ENCODE results near the gene PPEF2.
"Not testable (repeated sequence)": the region's sequence is repeated elsewhere in the genome, so short reads cannot be mapped to it uniquely, and the experiment has no call there.

The PPEF2 gene

GRCh38 chr4:75916091-75916661 lies 13.9 kb upstream of the PPEF2 start:
- TF ChIP-seq ZNF274 (IDR thresholded peaks at IDR 0.05; ENCODE audit: low read depth, low read length) = no peak
- no peak overlapping the region for H3K4me3 ChIP-seq (ENCODE audit: low read length)

GRCh38 chr4:75912968-75913367 lies 10.7 kb upstream of the PPEF2 start:
- TF ChIP-seq ZNF274 (IDR thresholded peaks at IDR 0.05; ENCODE audit: low read depth, low read length) = no peak
- no peak overlapping the region for H3K4me3 ChIP-seq (ENCODE audit: low read length)

GRCh38 chr4:75910831-75911230 lies 8.6 kb upstream of the PPEF2 start:
- H3K4me3 ChIP-seq (ENCODE audit: low read length) = not testable (repeated sequence)

- no peak for TF ChIP-seq ZNF274 (IDR thresholded peaks at IDR 0.05; ENCODE audit: low read depth, low read length)
- no peak overlapping the region for H3K4me3 ChIP-seq (ENCODE audit: low read length)
These were observed 7.2 kb upstream of the PPEF2 start for GRCh38 chr4:75909405-75909804.

- no peak overlapping the region for H3K4me3 ChIP-seq (ENCODE audit: low read length)
These were observed 6.3 kb upstream of the PPEF2 start for GRCh38 chr4:75908555-75908954.

GRCh38 chr4:75907966-75908365 lies 5.7 kb upstream of the PPEF2 start:
- H3K4me3 ChIP-seq (ENCODE audit: low read length) = no peak overlapping the region
- no peak for TF ChIP-seq ZNF274 (IDR thresholded peaks at IDR 0.05; ENCODE audit: low read depth, low read length)

More at GRCh38 chr4:75908555-75908954, 6.3 kb upstream of the PPEF2 start:
- no peak for TF ChIP-seq ZNF274 (IDR thresholded peaks at IDR 0.05; ENCODE audit: low read depth, low read length)

GRCh38 chr4:75904076-75904475 lies 1.8 kb upstream of the PPEF2 start:
- TF ChIP-seq ZNF274 (IDR thresholded peaks at IDR 0.05; ENCODE audit: low read depth, low read length) = no peak

GRCh38 chr4:75898536-75898935 lies 3.7 kb downstream of the PPEF2 start:
- TF ChIP-seq ZNF274 (IDR thresholded peaks at IDR 0.05; ENCODE audit: low read depth, low read length) = no peak
- no peak overlapping the region for H3K4me3 ChIP-seq (ENCODE audit: low read length)

More at GRCh38 chr4:75904076-75904475, 1.8 kb upstream of the PPEF2 start:
- H3K4me3 ChIP-seq (ENCODE audit: low read length) = no peak overlapping the region

GRCh38 chr4:75895744-75896314 lies 6.4 kb downstream of the PPEF2 start:
- no peak for TF ChIP-seq ZNF274 (IDR thresholded peaks at IDR 0.05; ENCODE audit: low read depth, low read length)
- H3K4me3 ChIP-seq (ENCODE audit: low read length) = no peak overlapping the region

- H3K4me3 ChIP-seq (ENCODE audit: low read length) = no peak overlapping the region
- TF ChIP-seq ZNF274 (IDR thresholded peaks at IDR 0.05; ENCODE audit: low read depth, low read length) = no peak
These were observed 9.7 kb downstream of the PPEF2 start for GRCh38 chr4:75892508-75892907.

- H3K4me3 ChIP-seq (ENCODE audit: low read length) = no peak overlapping the region
- TF ChIP-seq ZNF274 (IDR thresholded peaks at IDR 0.05; ENCODE audit: low read depth, low read length) = no peak
These were observed 10.6 kb downstream of the PPEF2 start for GRCh38 chr4:75891611-75892010.

GRCh38 chr4:75889537-75890199 lies 12.6 kb downstream of the PPEF2 start:
- no peak for TF ChIP-seq ZNF274 (IDR thresholded peaks at IDR 0.05; ENCODE audit: low read depth, low read length)
- no peak overlapping the region for H3K4me3 ChIP-seq (ENCODE audit: low read length)

- no peak for TF ChIP-seq ZNF274 (IDR thresholded peaks at IDR 0.05; ENCODE audit: low read depth, low read length)
- H3K4me3 ChIP-seq (ENCODE audit: low read length) = no peak overlapping the region
These were observed 16.1 kb downstream of the PPEF2 start for GRCh38 chr4:75886104-75886503.

GRCh38 chr4:75881476-75881875 lies 20.8 kb downstream of the PPEF2 start:
- no peak for TF ChIP-seq ZNF274 (IDR thresholded peaks at IDR 0.05; ENCODE audit: low read depth, low read length)
- no peak overlapping the region for H3K4me3 ChIP-seq (ENCODE audit: low read length)

- no peak for TF ChIP-seq ZNF274 (IDR thresholded peaks at IDR 0.05; ENCODE audit: low read depth, low read length)
- H3K4me3 ChIP-seq (ENCODE audit: low read length) = no peak overlapping the region
These were observed 22.0 kb downstream of the PPEF2 start for GRCh38 chr4:75880278-75880677.

All from GM08714 (cell line).